GM23338 (cell line): ENCODE results near the gene ZNF223. TPM values are rescaled to one million over a fixed set of nuclear protein-coding genes. Genes with fewer than 3 reads are reported as not detected.

Source experiments
- ATAC-seq: fragments of 200-7000 bp; cut with Tn5 transposase; 3 replicates; pipeline ENCODE4 v1.9.1; 2020
- DNase-seq: peaks from one replicate; pipeline ENCODE4 v3.0.0-alpha.2; 2015; ENCODE audit warnings: low spot score
- H2AFZ ChIP-seq: fragments of 200-600 bp; sonication (generic); 2 replicates; pipeline ENCODE4 v1.8.0; 2016; ENCODE audit warnings: antibody characterized with exemption, mild to moderate bottlenecking, moderate library complexity
- H3F3A ChIP-seq: fragments of 200-600 bp; sonication (generic); replicated peaks from 2 replicates; pipeline ENCODE4 v1.8.0; 2017; ENCODE audit warnings: antibody characterized with exemption, mixed run types, low read depth
- H3K27ac ChIP-seq: fragments of 200-600 bp; sonication (generic); 2 replicates; pipeline ENCODE4 v1.6.1; 2016; ENCODE audit warnings: low read depth
- H3K27me3 ChIP-seq: fragments of 200-600 bp; sonication (generic); 2 replicates; pipeline ENCODE4 v1.8.0; 2016; ENCODE audit warnings: mild to moderate bottlenecking, mixed run types, moderate library complexity; ENCODE audit not compliant: insufficient read depth
- H3K36me3 ChIP-seq: fragments of 200-600 bp; sonication (generic); 2 replicates; pipeline ENCODE4 v1.8.0; 2016; ENCODE audit warnings: mild to moderate bottlenecking; ENCODE audit not compliant: insufficient read depth
- H3K4me1 ChIP-seq: fragments of 200-600 bp; sonication (generic); 2 replicates; pipeline ENCODE4 v1.8.0; 2016; ENCODE audit warnings: mild to moderate bottlenecking, moderate library complexity; ENCODE audit not compliant: insufficient read depth
- H3K4me2 ChIP-seq: fragments of 200-600 bp; sonication (generic); 2 replicates; pipeline ENCODE4 v1.7.1; 2017; ENCODE audit warnings: mixed run types
- H3K4me3 ChIP-seq: fragments of 200-600 bp; sonication (generic); 2 replicates; pipeline ENCODE4 v1.6.1; 2016; ENCODE audit warnings: mixed run types
- H3K79me2 ChIP-seq: fragments of 200-600 bp; sonication (generic); replicated peaks from 2 replicates; pipeline ENCODE4 v1.8.0; 2017; ENCODE audit warnings: mild to moderate bottlenecking; ENCODE audit not compliant: insufficient read depth
- H3K9me2 ChIP-seq: fragments of 200-600 bp; sonication (generic); 2 replicates; pipeline ENCODE4 v1.8.0; 2017; ENCODE audit not compliant: insufficient read depth
- H4K20me1 ChIP-seq: fragments of 200-600 bp; sonication (generic); replicated peaks from 2 replicates; pipeline ENCODE4 v1.8.0; 2017; ENCODE audit warnings: mild to moderate bottlenecking; ENCODE audit not compliant: insufficient read depth
- H3K27ac Mint-ChIP-seq: 2 replicates; pipeline ENCODE4 v1.8.0; 2020; ENCODE audit warnings: inconsistent platforms, mild to moderate bottlenecking, moderate library complexity, mixed read lengths
- H3K27me3 Mint-ChIP-seq: 3 replicates; pipeline ENCODE4 v1.8.0; 2022; ENCODE audit warnings: low read depth, mild to moderate bottlenecking, moderate library complexity, mixed read lengths, inconsistent platforms; ENCODE audit not compliant: insufficient read depth, poor library complexity
- H3K36me3 Mint-ChIP-seq: 3 replicates; pipeline ENCODE4 v1.8.0; 2021; ENCODE audit warnings: low read depth, mild to moderate bottlenecking, inconsistent platforms, moderate library complexity, mixed read lengths
- H3K4me1 Mint-ChIP-seq: 3 replicates; pipeline ENCODE4 v1.8.0; 2020; ENCODE audit warnings: mild to moderate bottlenecking, inconsistent platforms, mixed read lengths
- H3K4me3 Mint-ChIP-seq: 3 replicates; pipeline ENCODE4 v1.8.0; 2021; ENCODE audit warnings: moderate library complexity, mild to moderate bottlenecking, inconsistent platforms, mixed read lengths
- H3K9me3 Mint-ChIP-seq: 3 replicates; pipeline ENCODE4 v1.8.0; 2020; ENCODE audit warnings: moderate library complexity, mild to moderate bottlenecking, inconsistent platforms, mixed read lengths
- CREB1 ChIP-seq: fragments of 250-450 bp; sonication (Bioruptor Pico); IDR thresholded peaks from 2 replicates; pipeline ENCODE4 v1.5.0; 2020; ENCODE audit warnings: low read depth, mild to moderate bottlenecking, moderate library complexity
- CTCF ChIP-seq, 2 experiments: fragments of 200-600 bp in 1 of 2; sonication (generic) in 1 of 2; conservative IDR thresholded peaks; 2 replicates each; pipeline versions ENCODE4 v1.5.1 to v1.6.1; 2016 to 2017; ENCODE audit warnings: antibody characterized with exemption in 2 of 2, low read depth in 2 of 2, mild to moderate bottlenecking in 2 of 2, moderate library complexity in 1 of 2
- ETS1 ChIP-seq: IDR thresholded peaks from 2 replicates; pipeline ENCODE4 v1.6.1; 2016; ENCODE audit warnings: antibody characterized with exemption
- EZH2 ChIP-seq: fragments of 200-600 bp; sonication (generic); IDR thresholded peaks from one replicate; pipeline ENCODE4 v1.8.0; 2017; ENCODE audit warnings: antibody characterized with exemption, mild to moderate bottlenecking, low read depth; ENCODE audit not compliant: unreplicated experiment
- JUNB ChIP-seq: IDR thresholded peaks from one replicate; pipeline ENCODE4 v1.6.1; 2016; ENCODE audit warnings: antibody characterized with exemption; ENCODE audit not compliant: unreplicated experiment
- NANOG ChIP-seq: IDR thresholded peaks from 2 replicates; pipeline ENCODE4 v1.6.1; 2016; ENCODE audit warnings: antibody characterized with exemption, borderline replicate concordance
- POLR2AphosphoS5 ChIP-seq: IDR thresholded peaks from 2 replicates; pipeline ENCODE4 v1.6.1; 2016; ENCODE audit warnings: antibody characterized with exemption, low read depth
- REST ChIP-seq: IDR thresholded peaks from one replicate; pipeline ENCODE4 v1.6.1; 2018; ENCODE audit warnings: antibody characterized with exemption; ENCODE audit not compliant: unreplicated experiment
- STAT1 ChIP-seq: IDR thresholded peaks from one replicate; pipeline ENCODE4 v1.6.1; 2016; ENCODE audit warnings: antibody characterized with exemption; ENCODE audit not compliant: unreplicated experiment
- ZNF114 ChIP-seq: fragments of 250-450 bp; sonication (Bioruptor Pico); IDR thresholded peaks from 2 replicates; pipeline ENCODE4 v1.5.0; 2020; ENCODE audit warnings: mild to moderate bottlenecking, moderate library complexity
- ZNF331 ChIP-seq: fragments of 250-450 bp; sonication (Bioruptor Pico); IDR thresholded peaks from 2 replicates; pipeline ENCODE4 v1.5.0; 2020; ENCODE audit warnings: low read depth, mild to moderate bottlenecking, moderate library complexity
- polyA plus RNA-seq: library from polyadenylated mRNA; unstranded; fragments of >200 nt; fragmentation: Nextera tagmentation; extraction: Ambion mirVana; gene quantifications from 2 replicates; pipeline ENCODE4 v1.2.1, GENCODE V29; 2016
- total RNA-seq: library from RNA; depleted of rRNA; stranded (reverse); fragments of >200 nt; shearing (Covaris generic); gene quantifications from 2 replicates; pipeline ENCODE4 v1.2.3, GENCODE V29; 2014

The ZNF223 gene
- total and polyA plus RNA-seq, 2 experiments from 2014 or later, result 3.3 to 5.8 TPM

GRCh38 chr19:44021221-44021620, 30.6 kb upstream of the ZNF223 start:
- H3K36me3 Mint-ChIP-seq, result no peaks in the 10 kb centered on the region; the same call in 2 of the 3 replicates
- Histone ChIP-seq H3K4me2 (no peak overlapping the region), H4K20me1 (no peaks in the 10 kb centered on the region), H3F3A (no peaks in the 10 kb centered on the region), H3K4me3 (no peak overlapping the region), H3K4me1 (no peaks in the 10 kb centered on the region), H3K79me2 (peaks cover 6% of the 10 kb centered on the region; the same call in 1 of the 2 replicates), H3K36me3 (no peaks in the 10 kb centered on the region), H3K27ac (no peak overlapping the region), H3K27me3 (no peaks in the 10 kb centered on the region), H3K9me2 (0 out of 2 replicates have a peak, but pooled peaks cover 6% of the 10 kb centered on the region), H2AFZ (no peak overlapping the region)
- peaks cover 10% of the 10 kb centered on the region for H3K27me3 Mint-ChIP-seq
- no peak for DNase-seq
- no peak for ATAC-seq
- peaks cover 25% of the 10 kb centered on the region for H3K9me3 Mint-ChIP-seq
- H3K4me3 Mint-ChIP-seq, result no peak overlapping the region
- H3K27ac Mint-ChIP-seq, result no peak overlapping the region
- TF ChIP-seq REST (no peak), STAT1 (no peak), JUNB (no peak)
- peaks cover 6% of the 10 kb centered on the region; the same call in 2 of the 3 replicates for H3K4me1 Mint-ChIP-seq

GRCh38 chr19:44024900-44025216, 27.0 kb upstream of the ZNF223 start:
- H3K27me3 ChIP-seq, result no peaks in the 10 kb centered on the region
- ATAC-seq (no peak), DNase-seq (no peak)
- TF ChIP-seq ZNF114 (CRISPR knock-in tag) (no peak), POLR2AphosphoS5 (no peak), EZH2 (no peak), JUNB (no peak), NANOG (no peak), REST (no peak), STAT1 (no peak), CREB1 (CRISPR knock-in tag) (no peak), ZNF331 (CRISPR knock-in tag) (no peak), CTCF (conservative IDR thresholded peaks at IDR 0.05; ENCODE audit: low read depth in 2 of 2) (no peak), ETS1 (no peak)
- Mint-ChIP-seq H3K27me3 (peaks cover 6% of the 10 kb centered on the region), H3K27ac (peak overlapping the region; percentile 98), H3K4me3 (peak overlapping the region; percentile 99), H3K4me1 (peaks cover 7% of the 10 kb centered on the region; the same call in 2 of the 3 replicates), H3K9me3 (peaks cover 8% of the 10 kb centered on the region), H3K36me3 (peaks cover 32% of the 10 kb centered on the region)
- peaks cover 18% of the 10 kb centered on the region for H3K36me3 ChIP-seq
- H3K4me1 ChIP-seq, result no peaks in the 10 kb centered on the region
- H3K4me3 ChIP-seq, result peak overlapping the region; percentile 67
- H3K79me2 ChIP-seq, result peaks cover 6% of the 10 kb centered on the region; the same call in 1 of the 2 replicates
- peak overlapping the region; percentile 96 for H2AFZ ChIP-seq
- H3K4me2 ChIP-seq, result peak overlapping the region; percentile 77
- no peak overlapping the region for H3K27ac ChIP-seq
- H3K9me2 ChIP-seq, result no peaks in the 10 kb centered on the region
- no peaks in the 10 kb centered on the region for H3F3A ChIP-seq
- H4K20me1 ChIP-seq, result no peaks in the 10 kb centered on the region
